ENCODE data around the gene OR56A4.

The OR56A4 gene

GRCh38 chr11:6006846-6007245 lies at the start of gene OR56A4:
Gene OR56A4 (minus strand): TSS chr11:6006946. CDS start chr11:6002992, 3,954 bp downstream.
- DNase-seq (ENCODE audit: low read depth) = no peak

GRCh38 chr11:6055569-6055968 lies 48.8 kb upstream of the OR56A4 start:
- DNase-seq (ENCODE audit: low read depth) = no peak

- DNase-seq (ENCODE audit: low read depth) = no peak
These were observed 45.6 kb upstream of the OR56A4 start for GRCh38 chr11:6052374-6052773.

- DNase-seq (ENCODE audit: low read depth) = no peak
These were observed 34.1 kb upstream of the OR56A4 start for GRCh38 chr11:6040874-6041273.

- DNase-seq (ENCODE audit: low read depth) = no peak
These were observed 24.1 kb upstream of the OR56A4 start, which contains the start of gene OR56A1 for GRCh38 chr11:6030708-6031405. Gene OR56A1 (minus strand): TSS chr11:6030758. CDS start chr11:6027692, 3,066 bp downstream.

- no peak for DNase-seq (ENCODE audit: low read depth)
These were observed 20.8 kb upstream of the OR56A4 start for GRCh38 chr11:6027501-6027900.

- DNase-seq (ENCODE audit: low read depth) = no peak
These were observed 18.3 kb upstream of the OR56A4 start for GRCh38 chr11:6025056-6025455.

- DNase-seq (ENCODE audit: low read depth) = no peak
These were observed 16.2 kb upstream of the OR56A4 start for GRCh38 chr11:6022956-6023355.

- no peak for DNase-seq (ENCODE audit: low read depth)
These were observed 6.3 kb upstream of the OR56A4 start for GRCh38 chr11:6013042-6013441.

- no peak for DNase-seq (ENCODE audit: low read depth)
These were observed 5.4 kb upstream of the OR56A4 start for GRCh38 chr11:6012035-6012668.

GRCh38 chr11:6006395-6006794 lies 351 bp downstream of the OR56A4 start:
- no peak for DNase-seq (ENCODE audit: low read depth)

GRCh38 chr11:6002202-6002699 lies 4.5 kb downstream of the OR56A4 start:
- DNase-seq (ENCODE audit: low read depth) = no peak

- DNase-seq (ENCODE audit: low read depth) = no peak
These were observed 12.0 kb downstream of the OR56A4 start for GRCh38 chr11:5994791-5995190.

- DNase-seq (ENCODE audit: low read depth) = no peak
These were observed 14.0 kb downstream of the OR56A4 start for GRCh38 chr11:5992604-5993251.

- no peak for DNase-seq (ENCODE audit: low read depth)
These were observed 14.6 kb downstream of the OR56A4 start for GRCh38 chr11:5992150-5992549.

- no peak for DNase-seq (ENCODE audit: low read depth)
These were observed 17.5 kb downstream of the OR56A4 start for GRCh38 chr11:5989203-5989602.

GRCh38 chr11:5986885-5987284 lies 19.9 kb downstream of the OR56A4 start, which contains the start of gene OR52L1:
Gene OR52L1 (minus strand): TSS chr11:5986985. CDS start chr11:5986930, 55 bp downstream.
- no peak for DNase-seq (ENCODE audit: low read depth)

GRCh38 chr11:5983443-5983842 lies 23.3 kb downstream of the OR56A4 start:
- no peak for DNase-seq (ENCODE audit: low read depth)

- DNase-seq (ENCODE audit: low read depth) = no peak
These were observed 33.2 kb downstream of the OR56A4 start for GRCh38 chr11:5973530-5973929.

GRCh38 chr11:5968394-5968793 lies 38.4 kb downstream of the OR56A4 start, which contains the start of gene OR56A5:
Gene OR56A5 (minus strand): TSS chr11:5968494. CDS start chr11:5968494, 0 bp downstream.
- DNase-seq (ENCODE audit: low read depth) = no peak

GRCh38 chr11:5967708-5968107 lies 39.0 kb downstream of the OR56A4 start:
- no peak for DNase-seq (ENCODE audit: low read depth)

- DNase-seq (ENCODE audit: low read depth) = no peak
These were observed 39.8 kb downstream of the OR56A4 start for GRCh38 chr11:5966958-5967357.
